Neural crest cell (in vitro differentiated cells): ENCODE measurements around the gene RNF208. TPM values are rescaled to one million over a fixed set of nuclear protein-coding genes. Genes with fewer than 3 reads are reported as not detected.

Experiments
- DNase-seq: peaks from one replicate; pipeline ENCODE4 v3.0.0; 2021; ENCODE audit warnings: low read depth, mixed read lengths, low spot score
- H3K27ac Mint-ChIP-seq: one replicate; pipeline ENCODE4 v1.8.0; 2021; ENCODE audit warnings: mild to moderate bottlenecking, mixed read lengths; ENCODE audit not compliant: unreplicated experiment
- H3K27me3 Mint-ChIP-seq: 2 replicates; pipeline ENCODE4 v1.8.0; 2021; ENCODE audit warnings: low read depth, mild to moderate bottlenecking, mixed read lengths
- H3K36me3 Mint-ChIP-seq: 2 replicates; pipeline ENCODE4 v1.8.0; 2021; ENCODE audit warnings: low read depth, mild to moderate bottlenecking, mixed read lengths
- H3K4me1 Mint-ChIP-seq: 2 replicates; pipeline ENCODE4 v1.8.0; 2021; ENCODE audit warnings: mixed read lengths
- H3K4me3 Mint-ChIP-seq: one replicate; pipeline ENCODE4 v1.8.0; 2021; ENCODE audit warnings: mild to moderate bottlenecking, mixed read lengths
- H3K9me3 Mint-ChIP-seq: 2 replicates; pipeline ENCODE4 v1.8.0; 2021; ENCODE audit warnings: mixed read lengths
- CTCF ChIP-seq: fragments of 200-600 bp; sonication (generic); conservative IDR thresholded peaks from 2 replicates; pipeline ENCODE4 v1.5.0; 2021; ENCODE audit warnings: antibody characterized with exemption, mild to moderate bottlenecking
- total RNA-seq: library from RNA; stranded (reverse); gene quantifications from 2 replicates; pipeline ENCODE4 v1.2.1, GENCODE V29; 2021

RNF208 gene
- total RNA-seq, 1 donor from 2014 or later, result 10.1 TPM

GRCh38 chr9:137192859-137193258, 29.2 kb downstream of the RNF208 start:
- TF ChIP-seq CTCF, result no peak
- Mint-ChIP-seq H3K36me3 (no peaks in the 10 kb centered on the region), H3K4me1 (peaks cover 10% of the 10 kb centered on the region), H3K27ac (no peak overlapping the region), H3K9me3 (no peaks in the 10 kb centered on the region), H3K27me3 (no peaks in the 10 kb centered on the region), H3K4me3 (no peak overlapping the region)
- no peak for DNase-seq

DNA sequence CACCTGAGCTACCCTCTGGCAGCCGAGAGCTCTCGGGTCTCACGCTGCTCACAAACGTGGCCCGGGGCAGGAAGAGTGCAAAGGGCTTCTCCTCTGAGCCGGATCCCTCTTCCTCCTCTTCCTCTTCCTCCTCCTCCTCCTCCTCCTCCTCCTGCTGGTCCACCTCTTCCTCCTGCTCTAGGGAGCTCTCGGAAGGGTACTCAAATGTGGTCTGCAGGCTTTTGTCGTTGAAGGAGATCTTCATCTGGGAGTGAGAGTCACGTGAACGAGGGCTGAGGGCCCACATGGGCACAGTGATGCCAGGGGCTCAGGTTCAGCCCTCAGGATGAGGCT, 29.6 kb downstream of the RNF208 start:
- Mint-ChIP-seq H3K36me3 (no peaks in the 10 kb centered on the region), H3K4me3 (no peak overlapping the region), H3K27ac (no peak overlapping the region), H3K9me3 (no peaks in the 10 kb centered on the region), H3K27me3 (no peaks in the 10 kb centered on the region), H3K4me1 (peaks cover 13% of the 10 kb centered on the region)
- TF ChIP-seq CTCF, result no peak
- no peak for DNase-seq

- no peak for TF ChIP-seq CTCF
- Mint-ChIP-seq H3K27me3 (no peaks in the 10 kb centered on the region), H3K36me3 (no peaks in the 10 kb centered on the region), H3K4me3 (no peak overlapping the region), H3K4me1 (peaks cover 18% of the 10 kb centered on the region), H3K27ac (no peak overlapping the region), H3K9me3 (no peaks in the 10 kb centered on the region)
- no peak for DNase-seq
Observed at GRCh38 chr9:137191691-137192447, 30.2 kb downstream of the RNF208 start.

DNA sequence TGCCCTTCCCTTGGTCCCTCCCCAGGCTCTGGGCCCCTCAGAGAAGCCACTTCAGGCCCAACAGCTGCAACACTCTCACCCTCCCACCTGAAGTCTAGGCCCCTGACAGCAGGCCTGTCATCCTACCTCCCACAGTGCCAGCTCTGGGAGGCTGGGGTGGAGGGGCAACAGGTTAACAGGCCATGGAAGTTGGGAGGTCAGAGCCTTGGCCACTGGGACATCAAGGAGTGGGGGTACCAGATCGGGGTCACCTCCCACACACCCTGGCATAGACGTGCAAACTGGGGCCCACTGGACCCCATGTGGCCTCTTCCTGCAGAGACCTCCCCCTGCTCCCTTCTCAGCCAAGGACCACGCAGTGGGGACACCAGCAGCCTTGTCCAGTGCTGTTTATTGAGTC, 30.8 kb downstream of the RNF208 start:
- Mint-ChIP-seq H3K36me3 (no peaks in the 10 kb centered on the region), H3K27ac (no peak overlapping the region), H3K4me1 (peaks cover 21% of the 10 kb centered on the region), H3K4me3 (peak overlapping the region; percentile 87), H3K9me3 (no peaks in the 10 kb centered on the region), H3K27me3 (no peaks in the 10 kb centered on the region)
- TF ChIP-seq CTCF, result no peak
- no peak for DNase-seq

DNA sequence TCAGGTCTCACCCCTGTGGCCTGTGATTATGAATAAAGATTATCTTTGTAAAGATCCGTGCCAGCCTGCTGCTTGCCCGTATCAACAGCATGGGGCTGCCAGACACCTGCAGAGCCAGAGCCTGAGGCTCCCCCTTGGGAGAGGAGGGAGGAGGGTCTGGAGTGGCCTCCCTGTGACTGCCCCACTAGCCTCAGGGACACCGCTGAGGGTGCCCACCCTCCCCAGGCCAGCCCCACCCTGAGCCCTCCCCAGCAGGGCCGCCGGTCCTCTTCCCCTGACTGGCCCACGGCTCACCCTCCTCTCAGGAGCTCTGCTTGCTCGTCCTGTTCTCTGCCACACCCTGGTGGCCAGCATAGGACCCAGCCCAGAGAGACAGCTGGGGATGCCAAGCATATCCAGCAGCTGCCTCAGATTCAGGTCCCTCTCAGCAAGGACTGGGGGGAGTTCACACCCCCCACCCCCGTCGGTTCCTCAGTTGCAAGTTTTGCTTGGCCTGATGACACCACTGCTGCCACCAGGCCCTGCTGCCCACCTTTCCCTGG, 31.7 kb downstream of the RNF208 start:
- no peak for TF ChIP-seq CTCF
- H3K4me3 Mint-ChIP-seq, result peak overlapping the region; percentile 96
- no peaks in the 10 kb centered on the region for H3K36me3 Mint-ChIP-seq
- H3K9me3 Mint-ChIP-seq, result no peaks in the 10 kb centered on the region
- H3K4me1 Mint-ChIP-seq, result peaks cover 21% of the 10 kb centered on the region
- DNase-seq, result no peak
- H3K27ac Mint-ChIP-seq, result peak overlapping the region; percentile 62
- H3K27me3 Mint-ChIP-seq, result no peaks in the 10 kb centered on the region
